ENCODE measurements around the gene TICRR. TPM values are rescaled to one million over a fixed set of nuclear protein-coding genes. Genes with fewer than 3 reads are reported as not detected.

Gene TICRR
- total RNA-seq, 2 experiments from 2014 or later: 0.11 TPM; not detected in 1

Other genes with a start within 250 kb of the TICRR start
- 100 to 1,000 TPM; 147 to 158 TPM for gene POLG, start 240.6 kb upstream of the TICRR start, total RNA-seq
- gene RHCG, start 78.9 kb upstream of the TICRR start, total RNA-seq: not detected
- gene KIF7, start 80.0 kb downstream of the TICRR start, total RNA-seq: under 1 TPM; 0.39 to 0.54 TPM
- gene PLIN1, start 103.9 kb downstream of the TICRR start, total RNA-seq: not detected
- not detected for gene PEX11A, start 115.3 kb downstream of the TICRR start, total RNA-seq
- not detected for gene WDR93, start 115.3 kb downstream of the TICRR start, total RNA-seq
- gene MESP1, start 175.8 kb downstream of the TICRR start, total RNA-seq: under 1 TPM; 0.19 to 0.24 TPM
- not detected for gene MESP2, start 200.9 kb downstream of the TICRR start, total RNA-seq
- under 1 TPM; 0.19 to 0.43 TPM for gene ANPEP, start 239.4 kb downstream of the TICRR start, total RNA-seq

All from CD8-positive, alpha-beta T cell (primary cell).